GM23338 (cell line): ENCODE data around the gene SIPA1. TPM values are rescaled to one million over a fixed set of nuclear protein-coding genes. Genes with fewer than 3 reads are reported as not detected.

Experiments
- ATAC-seq: fragments of 200-7000 bp; cut with Tn5 transposase; 3 replicates; pipeline ENCODE4 v1.9.1; 2020
- DNase-seq: peaks from one replicate; pipeline ENCODE4 v3.0.0-alpha.2; 2015; ENCODE audit warnings: low spot score
- H2AFZ ChIP-seq: fragments of 200-600 bp; sonication (generic); 2 replicates; pipeline ENCODE4 v1.8.0; 2016; ENCODE audit warnings: antibody characterized with exemption, mild to moderate bottlenecking, moderate library complexity
- H3F3A ChIP-seq: fragments of 200-600 bp; sonication (generic); replicated peaks from 2 replicates; pipeline ENCODE4 v1.8.0; 2017; ENCODE audit warnings: antibody characterized with exemption, mixed run types, low read depth
- H3K27ac ChIP-seq: fragments of 200-600 bp; sonication (generic); 2 replicates; pipeline ENCODE4 v1.6.1; 2016; ENCODE audit warnings: low read depth
- H3K27me3 ChIP-seq: fragments of 200-600 bp; sonication (generic); 2 replicates; pipeline ENCODE4 v1.8.0; 2016; ENCODE audit warnings: mild to moderate bottlenecking, mixed run types, moderate library complexity; ENCODE audit not compliant: insufficient read depth
- H3K36me3 ChIP-seq: fragments of 200-600 bp; sonication (generic); 2 replicates; pipeline ENCODE4 v1.8.0; 2016; ENCODE audit warnings: mild to moderate bottlenecking; ENCODE audit not compliant: insufficient read depth
- H3K4me1 ChIP-seq: fragments of 200-600 bp; sonication (generic); 2 replicates; pipeline ENCODE4 v1.8.0; 2016; ENCODE audit warnings: mild to moderate bottlenecking, moderate library complexity; ENCODE audit not compliant: insufficient read depth
- H3K4me2 ChIP-seq: fragments of 200-600 bp; sonication (generic); 2 replicates; pipeline ENCODE4 v1.7.1; 2017; ENCODE audit warnings: mixed run types
- H3K4me3 ChIP-seq: fragments of 200-600 bp; sonication (generic); 2 replicates; pipeline ENCODE4 v1.6.1; 2016; ENCODE audit warnings: mixed run types
- H3K79me2 ChIP-seq: fragments of 200-600 bp; sonication (generic); replicated peaks from 2 replicates; pipeline ENCODE4 v1.8.0; 2017; ENCODE audit warnings: mild to moderate bottlenecking; ENCODE audit not compliant: insufficient read depth
- H3K9me2 ChIP-seq: fragments of 200-600 bp; sonication (generic); 2 replicates; pipeline ENCODE4 v1.8.0; 2017; ENCODE audit not compliant: insufficient read depth
- H4K20me1 ChIP-seq: fragments of 200-600 bp; sonication (generic); replicated peaks from 2 replicates; pipeline ENCODE4 v1.8.0; 2017; ENCODE audit warnings: mild to moderate bottlenecking; ENCODE audit not compliant: insufficient read depth
- H3K27ac Mint-ChIP-seq: 2 replicates; pipeline ENCODE4 v1.8.0; 2020; ENCODE audit warnings: inconsistent platforms, mild to moderate bottlenecking, moderate library complexity, mixed read lengths
- H3K27me3 Mint-ChIP-seq: 3 replicates; pipeline ENCODE4 v1.8.0; 2022; ENCODE audit warnings: low read depth, mild to moderate bottlenecking, moderate library complexity, mixed read lengths, inconsistent platforms; ENCODE audit not compliant: insufficient read depth, poor library complexity
- H3K36me3 Mint-ChIP-seq: 3 replicates; pipeline ENCODE4 v1.8.0; 2021; ENCODE audit warnings: low read depth, mild to moderate bottlenecking, inconsistent platforms, moderate library complexity, mixed read lengths
- H3K4me1 Mint-ChIP-seq: 3 replicates; pipeline ENCODE4 v1.8.0; 2020; ENCODE audit warnings: mild to moderate bottlenecking, inconsistent platforms, mixed read lengths
- H3K4me3 Mint-ChIP-seq: 3 replicates; pipeline ENCODE4 v1.8.0; 2021; ENCODE audit warnings: moderate library complexity, mild to moderate bottlenecking, inconsistent platforms, mixed read lengths
- H3K9me3 Mint-ChIP-seq: 3 replicates; pipeline ENCODE4 v1.8.0; 2020; ENCODE audit warnings: moderate library complexity, mild to moderate bottlenecking, inconsistent platforms, mixed read lengths
- CREB1 ChIP-seq: fragments of 250-450 bp; sonication (Bioruptor Pico); IDR thresholded peaks from 2 replicates; pipeline ENCODE4 v1.5.0; 2020; ENCODE audit warnings: low read depth, mild to moderate bottlenecking, moderate library complexity
- EZH2 ChIP-seq: fragments of 200-600 bp; sonication (generic); IDR thresholded peaks from one replicate; pipeline ENCODE4 v1.8.0; 2017; ENCODE audit warnings: antibody characterized with exemption, mild to moderate bottlenecking, low read depth; ENCODE audit not compliant: unreplicated experiment
- EZH2phosphoT487 ChIP-seq: fragments of 200-600 bp; sonication (generic); IDR thresholded peaks from one replicate; pipeline ENCODE4 v1.8.1; 2018; ENCODE audit warnings: antibody characterized with exemption; ENCODE audit not compliant: unreplicated experiment
- JUNB ChIP-seq: IDR thresholded peaks from one replicate; pipeline ENCODE4 v1.6.1; 2016; ENCODE audit warnings: antibody characterized with exemption; ENCODE audit not compliant: unreplicated experiment
- NANOG ChIP-seq: IDR thresholded peaks from 2 replicates; pipeline ENCODE4 v1.6.1; 2016; ENCODE audit warnings: antibody characterized with exemption, borderline replicate concordance
- POLR2AphosphoS5 ChIP-seq: IDR thresholded peaks from 2 replicates; pipeline ENCODE4 v1.6.1; 2016; ENCODE audit warnings: antibody characterized with exemption, low read depth
- REST ChIP-seq: IDR thresholded peaks from one replicate; pipeline ENCODE4 v1.6.1; 2018; ENCODE audit warnings: antibody characterized with exemption; ENCODE audit not compliant: unreplicated experiment
- STAT1 ChIP-seq: IDR thresholded peaks from one replicate; pipeline ENCODE4 v1.6.1; 2016; ENCODE audit warnings: antibody characterized with exemption; ENCODE audit not compliant: unreplicated experiment
- ZNF114 ChIP-seq: fragments of 250-450 bp; sonication (Bioruptor Pico); IDR thresholded peaks from 2 replicates; pipeline ENCODE4 v1.5.0; 2020; ENCODE audit warnings: mild to moderate bottlenecking, moderate library complexity
- ZNF331 ChIP-seq: fragments of 250-450 bp; sonication (Bioruptor Pico); IDR thresholded peaks from 2 replicates; pipeline ENCODE4 v1.5.0; 2020; ENCODE audit warnings: low read depth, mild to moderate bottlenecking, moderate library complexity
- polyA plus RNA-seq: library from polyadenylated mRNA; unstranded; fragments of >200 nt; fragmentation: Nextera tagmentation; extraction: Ambion mirVana; gene quantifications from 2 replicates; pipeline ENCODE4 v1.2.1, GENCODE V29; 2016
- total RNA-seq: library from RNA; depleted of rRNA; stranded (reverse); fragments of >200 nt; shearing (Covaris generic); gene quantifications from 2 replicates; pipeline ENCODE4 v1.2.3, GENCODE V29; 2014
- TF ChIP-seq, protein P1 (sequence below): IDR thresholded peaks from 2 replicates; pipeline ENCODE4 v1.6.1; 2016; ENCODE audit warnings: antibody characterized with exemption
- TF ChIP-seq, protein P2 (sequence below): fragments of 250-450 bp; sonication (Bioruptor Pico); IDR thresholded peaks from 2 replicates; pipeline ENCODE4 v1.5.0; 2020; ENCODE audit warnings: mild to moderate bottlenecking, moderate library complexity
- TF ChIP-seq, protein P3 (sequence below), 2 experiments: fragments of 200-600 bp in 1 of 2; sonication (generic) in 1 of 2; conservative IDR thresholded peaks; 2 replicates each; pipeline versions ENCODE4 v1.5.1 to v1.6.1; 2016 to 2017; ENCODE audit warnings: antibody characterized with exemption in 2 of 2, low read depth in 2 of 2, mild to moderate bottlenecking in 2 of 2, moderate library complexity in 1 of 2

Gene SIPA1
- total and polyA plus RNA-seq, 2 experiments from 2014 or later = 50.1 to 54.6 TPM

DNA sequence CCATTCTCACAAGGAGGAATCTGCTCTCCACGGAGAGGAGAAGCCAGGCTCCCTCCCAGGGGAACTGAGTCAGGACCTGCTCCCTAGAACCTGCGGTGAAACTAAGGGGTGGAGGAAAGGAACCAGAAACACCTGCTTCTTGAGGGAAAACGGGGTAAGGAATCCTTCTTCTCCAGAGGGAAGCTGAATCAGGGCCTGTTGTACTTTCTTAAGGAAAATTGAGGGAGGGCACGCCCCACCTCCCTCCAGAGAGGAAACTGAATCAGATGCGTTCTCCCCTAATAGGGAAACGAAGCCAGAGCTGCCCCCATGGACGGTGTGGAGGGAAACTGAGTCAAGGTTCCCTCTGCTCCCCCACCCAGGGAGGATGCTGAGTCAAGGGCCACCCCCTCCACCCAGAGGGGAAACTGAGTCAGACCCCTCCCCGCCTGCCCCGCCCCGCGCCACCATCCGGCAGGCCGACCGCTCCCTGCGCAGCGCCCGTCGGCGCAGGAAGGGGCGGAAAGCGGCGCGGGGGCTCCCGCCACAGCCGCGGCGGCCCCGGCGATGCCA is 24.4 kb downstream of the SIPA1 start:
- TF ChIP-seq EZH2phosphoT487 = no peak
- TF ChIP-seq POLR2AphosphoS5 = no peak
- no peak for TF ChIP-seq STAT1
- TF ChIP-seq, protein P1, sequence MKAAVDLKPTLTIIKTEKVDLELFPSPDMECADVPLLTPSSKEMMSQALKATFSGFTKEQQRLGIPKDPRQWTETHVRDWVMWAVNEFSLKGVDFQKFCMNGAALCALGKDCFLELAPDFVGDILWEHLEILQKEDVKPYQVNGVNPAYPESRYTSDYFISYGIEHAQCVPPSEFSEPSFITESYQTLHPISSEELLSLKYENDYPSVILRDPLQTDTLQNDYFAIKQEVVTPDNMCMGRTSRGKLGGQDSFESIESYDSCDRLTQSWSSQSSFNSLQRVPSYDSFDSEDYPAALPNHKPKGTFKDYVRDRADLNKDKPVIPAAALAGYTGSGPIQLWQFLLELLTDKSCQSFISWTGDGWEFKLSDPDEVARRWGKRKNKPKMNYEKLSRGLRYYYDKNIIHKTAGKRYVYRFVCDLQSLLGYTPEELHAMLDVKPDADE = no peak
- TF ChIP-seq, protein P2, sequence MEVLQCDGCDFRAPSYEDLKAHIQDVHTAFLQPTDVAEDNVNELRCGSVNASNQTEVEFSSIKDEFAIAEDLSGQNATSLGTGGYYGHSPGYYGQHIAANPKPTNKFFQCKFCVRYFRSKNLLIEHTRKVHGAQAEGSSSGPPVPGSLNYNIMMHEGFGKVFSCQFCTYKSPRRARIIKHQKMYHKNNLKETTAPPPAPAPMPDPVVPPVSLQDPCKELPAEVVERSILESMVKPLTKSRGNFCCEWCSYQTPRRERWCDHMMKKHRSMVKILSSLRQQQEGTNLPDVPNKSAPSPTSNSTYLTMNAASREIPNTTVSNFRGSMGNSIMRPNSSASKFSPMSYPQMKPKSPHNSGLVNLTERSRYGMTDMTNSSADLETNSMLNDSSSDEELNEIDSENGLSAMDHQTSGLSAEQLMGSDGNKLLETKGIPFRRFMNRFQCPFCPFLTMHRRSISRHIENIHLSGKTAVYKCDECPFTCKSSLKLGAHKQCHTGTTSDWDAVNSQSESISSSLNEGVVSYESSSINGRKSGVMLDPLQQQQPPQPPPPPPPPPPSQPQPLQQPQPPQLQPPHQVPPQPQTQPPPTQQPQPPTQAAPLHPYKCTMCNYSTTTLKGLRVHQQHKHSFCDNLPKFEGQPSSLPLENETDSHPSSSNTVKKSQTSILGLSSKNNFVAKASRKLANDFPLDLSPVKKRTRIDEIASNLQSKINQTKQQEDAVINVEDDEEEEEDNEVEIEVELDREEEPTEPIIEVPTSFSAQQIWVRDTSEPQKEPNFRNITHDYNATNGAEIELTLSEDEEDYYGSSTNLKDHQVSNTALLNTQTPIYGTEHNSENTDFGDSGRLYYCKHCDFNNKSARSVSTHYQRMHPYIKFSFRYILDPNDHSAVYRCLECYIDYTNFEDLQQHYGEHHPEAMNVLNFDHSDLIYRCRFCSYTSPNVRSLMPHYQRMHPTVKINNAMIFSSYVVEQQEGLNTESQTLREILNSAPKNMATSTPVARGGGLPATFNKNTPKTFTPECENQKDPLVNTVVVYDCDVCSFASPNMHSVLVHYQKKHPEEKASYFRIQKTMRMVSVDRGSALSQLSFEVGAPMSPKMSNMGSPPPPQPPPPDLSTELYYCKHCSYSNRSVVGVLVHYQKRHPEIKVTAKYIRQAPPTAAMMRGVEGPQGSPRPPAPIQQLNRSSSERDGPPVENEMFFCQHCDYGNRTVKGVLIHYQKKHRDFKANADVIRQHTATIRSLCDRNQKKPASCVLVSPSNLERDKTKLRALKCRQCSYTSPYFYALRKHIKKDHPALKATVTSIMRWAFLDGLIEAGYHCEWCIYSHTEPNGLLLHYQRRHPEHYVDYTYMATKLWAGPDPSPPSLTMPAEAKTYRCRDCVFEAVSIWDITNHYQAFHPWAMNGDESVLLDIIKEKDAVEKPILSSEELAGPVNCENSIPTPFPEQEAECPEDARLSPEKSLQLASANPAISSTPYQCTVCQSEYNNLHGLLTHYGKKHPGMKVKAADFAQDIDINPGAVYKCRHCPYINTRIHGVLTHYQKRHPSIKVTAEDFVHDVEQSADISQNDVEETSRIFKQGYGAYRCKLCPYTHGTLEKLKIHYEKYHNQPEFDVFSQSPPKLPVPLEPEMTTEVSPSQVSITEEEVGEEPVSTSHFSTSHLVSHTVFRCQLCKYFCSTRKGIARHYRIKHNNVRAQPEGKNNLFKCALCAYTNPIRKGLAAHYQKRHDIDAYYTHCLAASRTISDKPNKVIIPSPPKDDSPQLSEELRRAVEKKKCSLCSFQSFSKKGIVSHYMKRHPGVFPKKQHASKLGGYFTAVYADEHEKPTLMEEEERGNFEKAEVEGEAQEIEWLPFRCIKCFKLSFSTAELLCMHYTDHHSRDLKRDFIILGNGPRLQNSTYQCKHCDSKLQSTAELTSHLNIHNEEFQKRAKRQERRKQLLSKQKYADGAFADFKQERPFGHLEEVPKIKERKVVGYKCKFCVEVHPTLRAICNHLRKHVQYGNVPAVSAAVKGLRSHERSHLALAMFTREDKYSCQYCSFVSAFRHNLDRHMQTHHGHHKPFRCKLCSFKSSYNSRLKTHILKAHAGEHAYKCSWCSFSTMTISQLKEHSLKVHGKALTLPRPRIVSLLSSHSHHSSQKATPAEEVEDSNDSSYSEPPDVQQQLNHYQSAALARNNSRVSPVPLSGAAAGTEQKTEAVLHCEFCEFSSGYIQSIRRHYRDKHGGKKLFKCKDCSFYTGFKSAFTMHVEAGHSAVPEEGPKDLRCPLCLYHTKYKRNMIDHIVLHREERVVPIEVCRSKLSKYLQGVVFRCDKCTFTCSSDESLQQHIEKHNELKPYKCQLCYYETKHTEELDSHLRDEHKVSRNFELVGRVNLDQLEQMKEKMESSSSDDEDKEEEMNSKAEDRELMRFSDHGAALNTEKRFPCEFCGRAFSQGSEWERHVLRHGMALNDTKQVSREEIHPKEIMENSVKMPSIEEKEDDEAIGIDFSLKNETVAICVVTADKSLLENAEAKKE (CRISPR knock-in tag) = no peak
- TF ChIP-seq, protein P3, sequence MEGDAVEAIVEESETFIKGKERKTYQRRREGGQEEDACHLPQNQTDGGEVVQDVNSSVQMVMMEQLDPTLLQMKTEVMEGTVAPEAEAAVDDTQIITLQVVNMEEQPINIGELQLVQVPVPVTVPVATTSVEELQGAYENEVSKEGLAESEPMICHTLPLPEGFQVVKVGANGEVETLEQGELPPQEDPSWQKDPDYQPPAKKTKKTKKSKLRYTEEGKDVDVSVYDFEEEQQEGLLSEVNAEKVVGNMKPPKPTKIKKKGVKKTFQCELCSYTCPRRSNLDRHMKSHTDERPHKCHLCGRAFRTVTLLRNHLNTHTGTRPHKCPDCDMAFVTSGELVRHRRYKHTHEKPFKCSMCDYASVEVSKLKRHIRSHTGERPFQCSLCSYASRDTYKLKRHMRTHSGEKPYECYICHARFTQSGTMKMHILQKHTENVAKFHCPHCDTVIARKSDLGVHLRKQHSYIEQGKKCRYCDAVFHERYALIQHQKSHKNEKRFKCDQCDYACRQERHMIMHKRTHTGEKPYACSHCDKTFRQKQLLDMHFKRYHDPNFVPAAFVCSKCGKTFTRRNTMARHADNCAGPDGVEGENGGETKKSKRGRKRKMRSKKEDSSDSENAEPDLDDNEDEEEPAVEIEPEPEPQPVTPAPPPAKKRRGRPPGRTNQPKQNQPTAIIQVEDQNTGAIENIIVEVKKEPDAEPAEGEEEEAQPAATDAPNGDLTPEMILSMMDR (conservative IDR thresholded peaks at IDR 0.05; ENCODE audit: low read depth in 2 of 2) = no peak
- no peak for TF ChIP-seq ZNF114
- TF ChIP-seq ZNF331 (CRISPR knock-in tag) = no peak
- no peak for TF ChIP-seq CREB1 (CRISPR knock-in tag)
- no peak for TF ChIP-seq EZH2
- TF ChIP-seq JUNB = no peak
- no peak for TF ChIP-seq NANOG
- no peak for TF ChIP-seq REST
- H3K9me2 ChIP-seq = no peaks in the 10 kb centered on the region

More for the DNA sequence above, 24.4 kb downstream of the SIPA1 start:
- Mint-ChIP-seq H3K4me1 (peaks cover 7% of the 10 kb centered on the region), H3K27me3 (peaks cover 7% of the 10 kb centered on the region), H3K4me3 (peak overlapping the region; percentile 84), H3K9me3 (no peaks in the 10 kb centered on the region), H3K36me3 (peaks cover 36% of the 10 kb centered on the region), H3K27ac (no peak overlapping the region)
- Histone ChIP-seq H3K4me3 (peak overlapping the region; percentile 95), H3F3A (0 out of 2 replicates have a peak, but pooled peaks cover 3% of the 10 kb centered on the region), H3K36me3 (peaks cover 13% of the 10 kb centered on the region; the same call in 1 of the 2 replicates), H3K27ac (0 out of 2 replicates have a peak overlapping the region, but pooled peaks have one; percentile 39), H3K27me3 (no peaks in the 10 kb centered on the region), H3K79me2 (peaks cover 14% of the 10 kb centered on the region), H4K20me1 (no peaks in the 10 kb centered on the region; the same call in 1 of the 2 replicates), H2AFZ (no peak overlapping the region), H3K4me2 (peak overlapping the region; percentile 98), H3K4me1 (no peaks in the 10 kb centered on the region; the same call in 1 of the 2 replicates)
- DNase-seq (no peak), ATAC-seq (no peak)
